ENCODE data around the gene SPAG6.
A peak's percentile ranks its signal among the peaks of the same experiment; 100 is the strongest.

Gene SPAG6

DNA sequence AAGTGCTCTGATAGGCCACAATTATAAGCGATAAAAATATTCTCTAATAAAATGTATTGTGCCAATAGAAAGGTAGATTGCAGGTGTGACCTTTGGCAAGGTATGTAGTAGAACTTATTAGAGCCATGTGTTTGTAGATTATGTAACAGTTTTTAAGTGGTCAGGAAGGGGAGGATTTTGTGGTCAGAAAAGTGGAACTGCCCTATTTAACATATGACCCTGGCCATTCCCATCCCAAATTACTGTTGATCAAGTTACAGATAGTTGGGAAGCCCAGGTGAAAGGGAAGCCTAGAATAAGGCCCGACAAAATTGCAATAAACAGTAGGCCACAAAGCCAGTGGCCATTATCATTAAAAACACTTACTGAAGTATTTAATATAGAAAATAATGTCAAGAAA lies 89.2 kb downstream of the SPAG6 start:
- no peak for DNase-seq (ENCODE audit: low read depth)

DNA sequence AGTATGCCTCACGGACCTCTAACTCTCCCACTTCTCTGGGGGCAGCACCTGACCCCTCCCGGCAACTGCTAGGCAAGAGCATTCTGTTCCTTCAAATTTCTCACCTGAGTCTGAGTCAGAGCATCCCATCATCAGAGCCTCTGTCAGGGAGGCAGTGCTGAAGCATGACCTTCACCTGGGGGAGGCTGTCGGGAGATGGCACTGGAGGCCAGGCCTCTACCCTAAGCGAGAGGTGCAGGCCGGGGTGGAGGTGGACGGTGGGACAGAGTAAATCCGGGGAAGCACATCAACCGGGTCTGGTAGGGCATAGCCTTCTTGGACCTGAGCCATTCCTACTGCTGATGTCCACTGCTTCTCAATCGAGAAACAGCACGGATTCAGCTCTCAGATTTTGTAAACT lies 90.4 kb downstream of the SPAG6 start:
- DNase-seq (ENCODE audit: low read depth), result no peak

DNA sequence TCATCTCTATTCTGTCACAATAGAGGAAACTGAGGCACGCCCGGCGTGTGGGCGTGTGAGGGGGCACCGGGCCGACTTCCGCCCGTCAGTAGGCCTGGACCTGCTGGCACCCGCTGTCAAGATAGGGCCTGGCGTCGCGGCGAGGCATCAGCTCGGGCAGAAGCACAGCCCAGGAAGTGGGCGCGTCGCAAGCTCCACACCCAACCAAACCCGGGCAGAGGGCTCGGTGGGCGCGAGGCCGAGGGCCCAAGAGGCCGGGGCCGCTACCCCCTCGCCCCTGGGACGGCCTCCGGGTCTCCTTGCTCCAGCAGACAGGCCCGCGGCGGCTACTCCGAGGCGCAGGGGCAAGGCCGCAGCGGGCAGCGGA lies 91.2 kb downstream of the SPAG6 start:
- DNase-seq (ENCODE audit: low read depth), result peak; percentile 33

DNA sequence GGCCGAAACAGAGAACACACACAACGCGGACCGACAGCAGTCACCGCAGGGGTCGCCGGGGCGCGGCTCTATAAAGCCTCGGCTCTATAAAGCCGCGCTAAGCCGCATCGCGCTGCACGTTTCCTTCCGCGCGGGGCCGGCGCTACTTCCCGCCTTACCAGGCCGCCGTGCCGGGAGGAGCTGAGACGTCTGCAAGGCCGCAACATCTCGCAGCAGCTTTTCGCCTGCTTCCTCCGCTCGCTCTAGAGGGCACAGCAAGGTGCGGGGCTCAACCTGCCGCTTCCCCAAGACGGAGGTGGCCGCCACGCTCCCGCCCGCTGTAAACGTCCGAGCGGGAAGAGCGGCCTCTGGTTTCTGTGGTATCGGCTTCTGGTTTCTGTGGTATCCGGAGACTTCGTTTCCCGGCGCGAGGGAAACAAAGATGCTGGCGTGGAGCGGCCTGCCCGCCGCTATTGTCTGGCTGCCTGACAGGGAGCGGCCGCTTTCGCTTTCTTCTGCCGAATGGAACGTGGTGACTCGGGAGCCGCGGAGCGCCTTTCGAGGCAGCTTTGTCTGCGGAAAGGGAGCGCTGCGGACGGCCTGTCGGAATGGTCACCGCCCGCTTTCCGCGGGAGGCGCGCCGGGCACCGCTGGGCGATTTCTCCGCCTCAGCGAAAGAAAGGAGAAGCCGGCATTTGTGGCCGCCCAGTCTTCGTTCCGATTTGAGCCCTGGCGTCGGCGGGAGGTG lies 91.8 kb downstream of the SPAG6 start:
- peak; percentile 85 for DNase-seq (ENCODE audit: low read depth)

DNA sequence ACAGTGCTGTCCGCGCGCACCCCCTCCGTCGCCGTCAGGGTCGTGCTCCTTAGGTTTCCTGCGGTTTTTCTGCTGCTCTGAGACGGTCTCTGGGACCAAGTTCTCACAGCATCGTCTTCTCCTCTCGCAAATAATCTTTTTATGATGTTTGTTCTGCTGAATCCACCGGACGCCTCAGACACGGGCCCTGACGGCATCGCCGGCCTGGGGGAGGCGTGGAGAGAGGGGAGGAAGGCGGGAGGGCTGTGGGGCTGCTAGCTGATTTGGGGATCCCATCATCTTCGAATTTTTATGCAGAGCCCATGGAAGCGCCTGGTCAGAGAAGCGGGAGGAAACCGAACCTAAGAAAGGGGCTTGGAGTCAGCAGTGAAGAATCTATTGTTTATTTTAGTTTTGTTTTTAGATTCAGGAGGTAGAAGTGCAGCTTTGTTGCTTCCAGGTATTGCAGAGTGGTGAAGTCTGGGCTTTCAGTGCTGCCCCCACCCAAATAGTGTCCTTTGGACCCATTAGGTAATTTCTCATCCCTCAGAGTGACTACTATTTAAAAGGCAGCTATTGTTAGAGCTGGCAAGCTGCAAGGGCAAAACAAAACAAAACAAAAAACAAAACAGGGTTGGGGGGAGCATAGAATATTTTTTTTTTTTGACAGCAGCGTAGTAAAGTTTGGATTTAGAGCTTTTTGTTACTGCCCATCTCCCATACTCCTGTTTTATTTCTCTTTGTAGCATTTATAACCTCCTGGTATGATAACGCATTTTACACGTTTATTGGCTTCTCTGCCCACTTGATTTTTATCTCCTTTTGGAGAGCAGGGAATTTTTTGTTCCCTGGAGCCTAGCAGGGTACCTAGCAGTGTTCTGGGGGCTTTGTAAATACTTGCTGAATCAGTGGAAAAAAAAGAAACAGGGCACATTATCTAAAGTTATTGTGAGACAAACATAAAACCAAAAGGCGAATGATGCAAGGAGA lies 92.6 kb downstream of the SPAG6 start:
- no peak for DNase-seq (ENCODE audit: low read depth)

DNA sequence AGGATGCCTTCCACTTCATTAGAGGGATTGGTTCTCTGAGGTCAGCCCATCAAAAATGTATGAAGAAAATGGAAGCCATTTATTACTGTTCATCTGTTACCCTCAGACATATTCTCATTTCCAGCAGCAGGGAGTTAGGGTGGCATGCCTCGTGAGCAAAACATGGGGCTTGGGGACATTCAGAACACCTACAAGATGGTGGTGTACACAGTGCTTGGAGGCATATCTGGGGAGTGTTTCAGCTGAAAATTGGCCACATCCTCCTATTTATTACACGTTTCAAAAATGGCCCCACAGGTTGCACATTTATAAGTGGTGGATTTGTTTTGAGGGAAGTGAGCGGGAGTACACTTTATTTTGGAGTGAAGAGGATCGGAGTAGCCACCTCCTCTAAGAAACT lies 93.4 kb downstream of the SPAG6 start:
- DNase-seq (ENCODE audit: low read depth), result no peak

DNA sequence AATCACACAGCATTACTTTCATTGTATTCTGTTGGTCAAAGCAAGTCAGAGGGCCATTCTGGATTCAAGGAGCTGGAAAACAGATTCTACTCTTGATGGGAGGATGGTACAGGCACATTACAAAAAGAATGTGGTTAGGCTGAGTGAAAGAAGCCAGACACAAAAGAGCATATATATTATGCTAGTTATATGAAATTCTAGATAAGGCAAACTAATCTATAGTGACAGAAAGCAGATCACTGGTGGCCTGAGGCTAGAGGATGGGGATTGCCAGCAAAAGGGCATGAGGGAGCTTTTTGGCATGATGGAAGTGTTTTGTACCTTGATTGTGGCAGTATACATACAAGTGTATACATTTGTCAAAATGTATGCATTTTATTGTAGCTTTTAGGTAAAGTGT lies 96.8 kb downstream of the SPAG6 start:
- no peak for DNase-seq (ENCODE audit: low read depth)

- DNase-seq (ENCODE audit: low read depth), result no peak
Measured at GRCh38 chr10:22442468-22442867, 97.2 kb downstream of the SPAG6 start.

DNA sequence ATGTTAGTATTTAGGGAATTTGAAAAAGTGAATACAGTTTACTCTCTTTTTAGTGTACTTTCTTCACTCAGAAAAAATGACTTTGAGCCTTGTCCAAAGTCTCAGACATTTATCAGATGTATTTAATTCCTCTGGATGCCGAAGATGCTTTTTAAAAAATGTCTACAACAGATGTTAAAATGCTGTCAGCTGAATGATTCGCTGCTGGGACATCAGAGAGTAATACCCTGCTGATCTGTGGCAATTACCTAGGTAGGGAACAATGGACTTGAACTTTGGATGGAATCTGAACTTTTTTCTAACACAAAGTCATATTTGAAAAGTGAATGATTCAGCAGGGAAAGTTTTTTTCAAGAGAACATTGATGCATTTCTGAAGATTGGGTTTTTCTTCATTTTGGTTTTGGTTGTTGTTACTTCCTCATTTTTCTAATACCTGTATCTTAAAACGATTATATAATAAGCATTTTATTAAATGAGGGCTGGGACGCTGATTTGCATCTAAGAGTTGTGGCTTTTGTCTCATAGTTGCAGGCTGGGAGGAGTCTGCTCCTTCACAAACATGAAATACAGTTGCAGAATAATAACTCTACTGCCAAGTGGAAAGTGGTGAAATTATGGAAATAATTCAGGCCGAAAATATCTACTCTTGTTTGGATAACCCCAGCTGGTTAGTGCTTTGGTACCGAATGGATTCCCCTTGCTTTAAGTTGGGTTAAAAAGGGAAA lies 98.0 kb downstream of the SPAG6 start:
- DNase-seq (ENCODE audit: low read depth), result no peak

GRCh38 chr10:22444219-22444788 lies 99.0 kb downstream of the SPAG6 start:
- DNase-seq (ENCODE audit: low read depth), result no peak

DNA sequence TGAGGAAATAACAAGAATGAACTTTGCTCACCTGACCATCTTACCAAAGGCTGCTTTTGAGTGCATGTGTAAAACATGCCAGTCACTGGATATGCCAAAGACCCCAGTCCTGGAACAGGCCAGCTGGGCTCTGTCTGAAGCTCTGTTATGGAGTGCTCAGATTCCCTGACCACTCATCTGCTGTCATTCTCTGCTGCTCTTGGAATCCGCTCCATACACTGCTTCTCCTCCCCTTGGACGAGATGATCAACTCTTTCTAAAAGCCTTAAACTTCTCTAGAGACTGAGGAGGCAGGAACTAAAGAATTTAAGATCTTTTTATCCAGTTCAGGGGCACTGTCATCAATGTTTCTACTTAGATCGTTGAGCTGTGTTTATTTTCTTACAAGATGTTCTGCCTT lies 100.2 kb downstream of the SPAG6 start:
- no peak for DNase-seq (ENCODE audit: low read depth)

- DNase-seq (ENCODE audit: low read depth), result no peak
Measured at GRCh38 chr10:22447068-22447467, 101.8 kb downstream of the SPAG6 start.

- DNase-seq (ENCODE audit: low read depth), result no peak
Measured at GRCh38 chr10:22451346-22451745, 106.0 kb downstream of the SPAG6 start.

DNA sequence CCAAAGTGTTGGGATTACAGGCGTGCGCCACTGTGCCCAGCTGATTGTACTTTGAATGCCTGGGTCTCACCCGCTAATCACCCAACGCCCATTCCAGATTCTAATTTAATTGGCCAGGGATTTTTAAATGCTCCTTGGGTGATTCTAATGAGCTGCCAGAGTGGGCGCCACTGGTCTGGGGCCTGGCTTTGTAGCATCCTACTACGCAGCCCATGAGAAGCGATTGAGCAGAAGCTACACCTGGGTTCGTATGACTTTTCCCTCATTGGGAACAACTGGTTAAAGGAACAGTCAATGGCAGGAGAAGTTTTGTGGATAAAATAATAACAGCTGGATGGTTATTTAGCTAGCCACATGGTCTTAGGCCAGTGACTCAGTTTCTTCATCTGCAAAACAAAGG lies 108.0 kb downstream of the SPAG6 start:
- DNase-seq (ENCODE audit: low read depth), result no peak

- DNase-seq (ENCODE audit: low read depth), result no peak
Measured at GRCh38 chr10:22453948-22454591, 108.8 kb downstream of the SPAG6 start.

GRCh38 chr10:22454634-22455033 lies 109.3 kb downstream of the SPAG6 start:
- no peak for DNase-seq (ENCODE audit: low read depth)

GRCh38 chr10:22455068-22455857 lies 110.0 kb downstream of the SPAG6 start:
- DNase-seq (ENCODE audit: low read depth), result no peak

GRCh38 chr10:22456486-22456885 lies 111.2 kb downstream of the SPAG6 start:
- no peak for DNase-seq (ENCODE audit: low read depth)

- no peak for DNase-seq (ENCODE audit: low read depth)
Measured at GRCh38 chr10:22458272-22459038, 113.2 kb downstream of the SPAG6 start.

DNA sequence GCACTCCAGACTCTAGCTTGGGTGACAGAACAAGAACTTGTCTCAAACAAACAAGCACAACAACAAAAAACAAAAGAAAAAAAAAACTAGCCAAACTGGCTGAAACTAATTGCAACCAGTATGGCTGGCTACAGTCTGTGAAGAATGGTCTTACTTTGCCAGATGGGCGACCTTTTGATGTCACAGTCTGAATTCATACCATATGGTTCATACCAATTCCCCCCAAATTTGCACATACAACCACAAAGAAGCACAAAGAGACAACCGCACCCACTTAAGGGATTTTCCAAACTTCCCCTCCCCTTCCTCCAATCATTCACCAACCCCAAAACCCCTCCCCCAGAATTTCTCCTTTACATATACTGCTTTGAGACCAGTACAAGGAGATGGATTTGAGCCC lies 114.2 kb downstream of the SPAG6 start:
- DNase-seq (ENCODE audit: low read depth), result no peak

All from CMK (cell line).